ENCODE measurements around the gene KCNMA1.
A peak's percentile ranks its signal among the peaks of the same experiment; 100 is the strongest.

The KCNMA1 gene

GRCh38 chr10:77093126-77093525 is 544.5 kb downstream of the KCNMA1 start:
- no peak for DNase-seq (ENCODE audit: low read depth)
- H3K4me3 ChIP-seq (ENCODE audit: low read depth, low read length) = no peak overlapping the region
- TF ChIP-seq MYC (IDR thresholded peaks at IDR 0.05; ENCODE audit: low read depth, low read length) (no peak), CTCF (IDR thresholded peaks at IDR 0.05; ENCODE audit: low read depth, low read length) (no peak), MAX (IDR thresholded peaks at IDR 0.05; ENCODE audit: low read depth, low read length) (no peak)

- no peak overlapping the region for H3K4me3 ChIP-seq (ENCODE audit: low read depth, low read length)
- no peak for DNase-seq (ENCODE audit: low read depth)
- no peak for TF ChIP-seq MAX (IDR thresholded peaks at IDR 0.05; ENCODE audit: low read depth, low read length)
- TF ChIP-seq POLR2A (IDR thresholded peaks at IDR 0.05; ENCODE audit: extremely low read depth, insufficient read length) = no peak
- no peak for TF ChIP-seq MYC (IDR thresholded peaks at IDR 0.05; ENCODE audit: low read depth, low read length)
- no peak for TF ChIP-seq CTCF (IDR thresholded peaks at IDR 0.05; ENCODE audit: low read depth, low read length)
Measured at GRCh38 chr10:77091597-77092165, 545.9 kb downstream of the KCNMA1 start.

DNA sequence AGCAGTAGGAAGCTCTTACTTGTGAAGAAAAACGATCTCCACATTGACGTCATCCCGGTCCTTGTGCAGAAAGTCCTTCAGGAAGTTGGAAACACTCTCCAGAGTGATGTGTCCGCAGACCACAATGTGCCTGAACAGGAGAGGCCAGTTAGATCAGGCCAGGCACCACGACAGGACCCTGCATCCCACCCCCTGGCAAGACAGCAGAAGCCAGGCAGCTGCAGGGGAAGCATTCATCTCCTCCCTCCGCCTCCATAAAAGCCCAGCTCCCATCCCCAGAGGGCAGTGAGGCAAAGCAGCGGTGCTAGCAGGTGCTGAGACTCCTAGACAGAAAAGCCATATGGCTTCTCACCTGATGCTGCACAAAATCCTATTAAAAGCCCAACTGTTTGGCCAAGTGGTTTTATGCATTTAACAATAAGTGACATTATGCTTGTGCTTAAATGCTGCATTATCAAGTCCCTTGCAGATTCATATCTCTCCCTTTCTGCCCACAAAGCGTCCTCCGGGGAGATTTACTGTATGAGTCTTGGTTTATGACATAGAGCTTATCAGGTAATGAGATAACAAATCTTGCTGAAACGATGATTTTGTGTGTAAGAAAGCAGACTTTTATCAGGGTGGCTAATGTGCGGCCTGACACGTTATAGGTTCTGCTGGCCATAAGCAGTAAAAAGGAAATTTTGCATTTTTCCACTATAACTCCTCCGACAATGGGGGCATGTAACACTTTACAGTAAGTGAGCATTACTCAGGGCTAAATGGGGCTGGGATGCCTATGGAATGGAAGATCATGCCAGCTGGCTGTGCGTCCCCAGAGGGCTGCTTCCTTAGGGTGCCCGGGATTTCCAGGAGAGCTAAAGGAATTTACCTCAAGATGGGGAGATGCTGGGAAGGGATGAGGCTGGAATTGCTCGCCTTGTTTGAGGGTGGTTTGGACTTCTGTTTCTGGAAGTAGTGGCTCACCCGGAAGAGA is 546.9 kb downstream of the KCNMA1 start:
- peak; percentile 8 for DNase-seq (ENCODE audit: low read depth)
- no peak overlapping the region for H3K4me3 ChIP-seq (ENCODE audit: low read depth, low read length)
- TF ChIP-seq POLR2A (IDR thresholded peaks at IDR 0.05; ENCODE audit: extremely low read depth, insufficient read length) (no peak), MAX (IDR thresholded peaks at IDR 0.05; ENCODE audit: low read depth, low read length) (no peak), MYC (IDR thresholded peaks at IDR 0.05; ENCODE audit: low read depth, low read length) (no peak), CTCF (IDR thresholded peaks at IDR 0.05; ENCODE audit: low read depth, low read length) (no peak)

DNA sequence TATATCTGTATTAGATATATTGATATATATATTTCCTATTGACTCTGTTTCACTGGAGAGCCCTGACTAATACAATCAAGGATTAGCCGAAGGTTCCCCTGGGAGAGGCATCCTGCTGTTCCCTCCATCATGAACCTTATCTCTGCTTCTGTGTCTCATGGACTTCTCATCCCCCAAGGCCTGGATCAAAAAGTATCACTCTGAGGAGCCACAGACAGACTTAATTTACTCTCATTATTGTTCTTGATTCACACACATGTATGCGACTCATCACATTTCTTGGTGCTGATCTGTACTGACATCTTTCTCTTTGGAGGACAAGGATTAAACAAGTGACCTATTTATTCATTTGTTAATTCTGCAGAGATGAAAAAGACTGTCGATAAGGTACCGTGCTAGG is 550.2 kb downstream of the KCNMA1 start:
- DNase-seq (ENCODE audit: low read depth) = no peak
- no peak overlapping the region for H3K4me3 ChIP-seq (ENCODE audit: low read depth, low read length)
- TF ChIP-seq POLR2A (IDR thresholded peaks at IDR 0.05; ENCODE audit: extremely low read depth, insufficient read length) (no peak), MAX (IDR thresholded peaks at IDR 0.05; ENCODE audit: low read depth, low read length) (no peak)

DNA sequence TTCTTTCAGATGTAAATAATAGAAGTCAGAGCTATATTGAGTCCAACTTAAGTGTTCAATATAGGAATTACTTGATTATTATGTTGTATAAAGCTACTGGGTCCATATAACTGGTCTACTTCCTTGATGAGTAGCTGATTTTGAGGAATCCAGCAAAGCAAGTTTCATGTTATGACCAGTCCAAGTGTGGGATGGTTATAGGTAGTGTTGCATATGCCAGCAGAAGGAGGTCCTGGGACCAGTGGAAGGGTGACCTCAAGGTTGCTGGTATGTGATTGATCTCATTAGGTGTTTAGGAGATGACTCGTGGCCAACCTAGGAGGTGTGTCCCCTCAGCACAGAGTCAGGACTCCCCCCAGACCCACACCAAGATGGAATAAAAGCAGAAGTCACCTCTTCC is 551.5 kb downstream of the KCNMA1 start:
- no peak overlapping the region for H3K4me3 ChIP-seq (ENCODE audit: low read depth, low read length)
- no peak for DNase-seq (ENCODE audit: low read depth)
- no peak for TF ChIP-seq MYC (IDR thresholded peaks at IDR 0.05; ENCODE audit: low read depth, low read length)
- no peak for TF ChIP-seq CTCF (IDR thresholded peaks at IDR 0.05; ENCODE audit: low read depth, low read length)
- TF ChIP-seq POLR2A (IDR thresholded peaks at IDR 0.05; ENCODE audit: extremely low read depth, insufficient read length) = no peak
- TF ChIP-seq MAX (IDR thresholded peaks at IDR 0.05; ENCODE audit: low read depth, low read length) = no peak

- TF ChIP-seq MYC (IDR thresholded peaks at IDR 0.05; ENCODE audit: low read depth, low read length) (no peak), MAX (IDR thresholded peaks at IDR 0.05; ENCODE audit: low read depth, low read length) (no peak), POLR2A (IDR thresholded peaks at IDR 0.05; ENCODE audit: extremely low read depth, insufficient read length) (no peak), CTCF (IDR thresholded peaks at IDR 0.05; ENCODE audit: low read depth, low read length) (no peak)
- no peak overlapping the region for H3K4me3 ChIP-seq (ENCODE audit: low read depth, low read length)
- DNase-seq (ENCODE audit: low read depth) = no peak
Measured at GRCh38 chr10:77085344-77085743, 552.3 kb downstream of the KCNMA1 start.

All from NB4 (cell line).